ENCODE measurements around the gene SLC16A7.
"Not testable (repeated sequence)": the region's sequence is repeated elsewhere in the genome, so short reads cannot be mapped to it uniquely, and the experiment has no call there.

Gene SLC16A7

GRCh38 chr12:59733200-59733599 lies 137.4 kb downstream of the SLC16A7 start:
- in situ Hi-C loops (cut with MboI; ENCODE audit: low sequenced_read_pairs) = no loop called here

- in situ Hi-C loops (cut with MboI; ENCODE audit: low sequenced_read_pairs) = no loop called here
Observed at GRCh38 chr12:59734371-59734770, 138.5 kb downstream of the SLC16A7 start.

- in situ Hi-C loops (cut with MboI; ENCODE audit: low sequenced_read_pairs) = no loop called here
Observed at GRCh38 chr12:59735231-59735630, 139.4 kb downstream of the SLC16A7 start.

- in situ Hi-C loops (cut with MboI; ENCODE audit: low sequenced_read_pairs) = no loop called here
Observed at GRCh38 chr12:59736359-59736758, 140.5 kb downstream of the SLC16A7 start.

GRCh38 chr12:59736786-59737185 lies 141.0 kb downstream of the SLC16A7 start:
- in situ Hi-C loops (cut with MboI; ENCODE audit: low sequenced_read_pairs) = no loop called here

- in situ Hi-C loops (cut with MboI; ENCODE audit: low sequenced_read_pairs) = no loop called here
Observed at GRCh38 chr12:59737725-59738463, 142.1 kb downstream of the SLC16A7 start.

GRCh38 chr12:59742841-59743240 lies 147.0 kb downstream of the SLC16A7 start:
- in situ Hi-C loops (cut with MboI; ENCODE audit: low sequenced_read_pairs) = no loop called here

- in situ Hi-C loops (cut with MboI; ENCODE audit: low sequenced_read_pairs) = no loop called here
Observed at GRCh38 chr12:59744564-59744963, 148.7 kb downstream of the SLC16A7 start.

- in situ Hi-C loops (cut with MboI; ENCODE audit: low sequenced_read_pairs) = not testable (repeated sequence)
Observed at GRCh38 chr12:59751091-59751490, 155.3 kb downstream of the SLC16A7 start.

GRCh38 chr12:59761542-59761941 lies 165.7 kb downstream of the SLC16A7 start:
- in situ Hi-C loops (cut with MboI; ENCODE audit: low sequenced_read_pairs) = no loop called here

GRCh38 chr12:59763835-59764234 lies 168.0 kb downstream of the SLC16A7 start:
- in situ Hi-C loops (cut with MboI; ENCODE audit: low sequenced_read_pairs) = no loop called here

- in situ Hi-C loops (cut with MboI; ENCODE audit: low sequenced_read_pairs) = no loop called here
Observed at GRCh38 chr12:59768031-59768430, 172.2 kb downstream of the SLC16A7 start.

- in situ Hi-C loops (cut with MboI; ENCODE audit: low sequenced_read_pairs) = no loop called here
Observed at GRCh38 chr12:59780605-59781135, 184.8 kb downstream of the SLC16A7 start.

- in situ Hi-C loops (cut with MboI; ENCODE audit: low sequenced_read_pairs) = no loop called here
Observed at GRCh38 chr12:59787610-59788009, 191.8 kb downstream of the SLC16A7 start.

- in situ Hi-C loops (cut with MboI; ENCODE audit: low sequenced_read_pairs) = no loop called here
Observed at GRCh38 chr12:59792647-59793046, 196.8 kb downstream of the SLC16A7 start.

- in situ Hi-C loops (cut with MboI; ENCODE audit: low sequenced_read_pairs) = no loop called here
Observed at GRCh38 chr12:59803735-59804134, 207.9 kb downstream of the SLC16A7 start.

GRCh38 chr12:59808317-59808910 lies 212.6 kb downstream of the SLC16A7 start:
- in situ Hi-C loops (cut with MboI; ENCODE audit: low sequenced_read_pairs) = no loop called here

- in situ Hi-C loops (cut with MboI; ENCODE audit: low sequenced_read_pairs) = no loop called here
Observed at GRCh38 chr12:59811991-59812390, 216.2 kb downstream of the SLC16A7 start.

GRCh38 chr12:59812716-59813115 lies 216.9 kb downstream of the SLC16A7 start:
- in situ Hi-C loops (cut with MboI; ENCODE audit: low sequenced_read_pairs) = no loop called here

- in situ Hi-C loops (cut with MboI; ENCODE audit: low sequenced_read_pairs) = no loop called here
Observed at GRCh38 chr12:59820594-59821011, 224.8 kb downstream of the SLC16A7 start.

- in situ Hi-C loops (cut with MboI; ENCODE audit: low sequenced_read_pairs) = no loop called here
Observed at GRCh38 chr12:59823567-59823966, 227.7 kb downstream of the SLC16A7 start.

GRCh38 chr12:59827767-59828166 lies 231.9 kb downstream of the SLC16A7 start:
- in situ Hi-C loops (cut with MboI; ENCODE audit: low sequenced_read_pairs) = loop anchor here (25.0 kb wide), 1 partner anchor 415 kb away; no protein-coding TSS in a partner anchor

Measured in HL-60/S4 treated with phorbol 12-myristate 13-acetate at 8.2 ng/mL for 4 days and 3 days (cell line).